ENCODE measurements around the gene OR6X1.

DNA sequence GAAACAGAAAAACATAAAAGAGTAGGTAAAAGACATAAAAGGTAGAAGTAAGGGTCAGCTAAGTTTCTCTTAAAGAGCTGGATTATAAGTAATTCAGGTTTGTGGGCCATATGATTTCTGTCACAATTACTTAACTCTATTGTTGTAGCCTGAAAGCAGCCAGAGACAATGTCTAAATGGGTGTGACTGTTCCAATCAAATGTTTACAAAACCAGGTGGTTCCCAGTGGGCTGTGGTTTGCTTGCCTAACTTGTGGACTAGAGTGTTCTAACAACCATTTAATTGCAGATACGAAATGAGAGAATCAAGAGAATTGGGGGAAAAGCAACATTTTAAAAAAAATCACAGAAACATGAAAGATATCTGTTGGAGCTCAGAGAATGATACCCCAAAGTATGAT is 29.2 kb upstream of the OR6X1 start:
- TF ChIP-seq, protein P1, sequence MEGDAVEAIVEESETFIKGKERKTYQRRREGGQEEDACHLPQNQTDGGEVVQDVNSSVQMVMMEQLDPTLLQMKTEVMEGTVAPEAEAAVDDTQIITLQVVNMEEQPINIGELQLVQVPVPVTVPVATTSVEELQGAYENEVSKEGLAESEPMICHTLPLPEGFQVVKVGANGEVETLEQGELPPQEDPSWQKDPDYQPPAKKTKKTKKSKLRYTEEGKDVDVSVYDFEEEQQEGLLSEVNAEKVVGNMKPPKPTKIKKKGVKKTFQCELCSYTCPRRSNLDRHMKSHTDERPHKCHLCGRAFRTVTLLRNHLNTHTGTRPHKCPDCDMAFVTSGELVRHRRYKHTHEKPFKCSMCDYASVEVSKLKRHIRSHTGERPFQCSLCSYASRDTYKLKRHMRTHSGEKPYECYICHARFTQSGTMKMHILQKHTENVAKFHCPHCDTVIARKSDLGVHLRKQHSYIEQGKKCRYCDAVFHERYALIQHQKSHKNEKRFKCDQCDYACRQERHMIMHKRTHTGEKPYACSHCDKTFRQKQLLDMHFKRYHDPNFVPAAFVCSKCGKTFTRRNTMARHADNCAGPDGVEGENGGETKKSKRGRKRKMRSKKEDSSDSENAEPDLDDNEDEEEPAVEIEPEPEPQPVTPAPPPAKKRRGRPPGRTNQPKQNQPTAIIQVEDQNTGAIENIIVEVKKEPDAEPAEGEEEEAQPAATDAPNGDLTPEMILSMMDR (IDR thresholded peaks at IDR 0.05): no peak
- TF ChIP-seq POLR2A (IDR thresholded peaks at IDR 0.05): no peak

Measured in right lobe of liver (tissue), 4 donors.